ENCODE measurements around the gene CNGA2. TPM values are rescaled to one million over a fixed set of nuclear protein-coding genes. Genes with fewer than 3 reads are reported as not detected.

The CNGA2 gene
- total and polyA plus RNA-seq, 7 experiments from 2014 or later, result not detected

DNA sequence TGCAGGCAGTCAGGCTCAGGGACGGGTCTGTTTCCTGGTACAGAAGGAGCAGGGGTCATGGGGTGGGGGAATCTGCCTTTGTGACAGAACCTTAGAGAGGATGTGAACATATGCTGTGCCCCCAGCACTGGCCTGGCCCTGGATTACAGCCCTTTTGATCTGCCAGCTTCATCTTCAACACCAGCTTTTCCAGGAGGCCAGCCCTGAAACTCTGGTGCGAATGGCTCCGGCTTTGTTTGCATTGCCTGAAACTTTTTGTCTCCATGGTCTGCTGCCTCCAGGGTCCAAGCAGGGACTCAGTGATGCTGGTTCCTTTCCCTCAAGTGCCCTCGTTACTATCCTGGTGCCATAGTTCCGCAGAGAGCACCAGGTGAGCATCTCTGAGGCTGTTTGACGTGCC lies 2.1 kb downstream of the CNGA2 start:
- CTCF ChIA-PET, result no interaction called here
- no peak overlapping the region for H3K27ac Mint-ChIP-seq
- no peak for DNase-seq
- H3K4me1 Mint-ChIP-seq, result no peaks in the 10 kb centered on the region
- Histone ChIP-seq H3K9me3 (ENCODE audit: control insufficient read depth in 2 of 3, low read length in 3 of 3) (no peaks in the 10 kb centered on the region), H3K4me3 (ENCODE audit: low read length) (no peak overlapping the region), H3K36me3 (ENCODE audit: control insufficient read depth in 2 of 3, insufficient read depth in 3 of 3, low read length in 3 of 3) (no peaks in the 10 kb centered on the region), H3K4me1 (ENCODE audit: control insufficient read depth in 2 of 2, insufficient read depth in 2 of 2, low read length in 2 of 2) (no peaks in the 10 kb centered on the region), H3K27ac (ENCODE audit: low read depth, low read length) (no peak overlapping the region), H3K27me3 (ENCODE audit: control insufficient read depth in 2 of 2, insufficient read depth in 2 of 2, low read length in 2 of 2) (no peaks in the 10 kb centered on the region)
- H3K9me3 Mint-ChIP-seq, result peaks cover 0 to 1% (median 0%) of the 10 kb centered on the region in 11 donors
- POLR2A ChIA-PET, result no interaction called here
- intact Hi-C loops (cut with micrococcal nuclease), result no loop called here
- H3K4me3 Mint-ChIP-seq, result no peak overlapping the region
- no peak for ATAC-seq
- no peaks in the 10 kb centered on the region for H3K36me3 Mint-ChIP-seq
- H3K27me3 Mint-ChIP-seq, result peaks cover 0 to 11% (median 5%) of the 10 kb centered on the region in 5 donors

DNA sequence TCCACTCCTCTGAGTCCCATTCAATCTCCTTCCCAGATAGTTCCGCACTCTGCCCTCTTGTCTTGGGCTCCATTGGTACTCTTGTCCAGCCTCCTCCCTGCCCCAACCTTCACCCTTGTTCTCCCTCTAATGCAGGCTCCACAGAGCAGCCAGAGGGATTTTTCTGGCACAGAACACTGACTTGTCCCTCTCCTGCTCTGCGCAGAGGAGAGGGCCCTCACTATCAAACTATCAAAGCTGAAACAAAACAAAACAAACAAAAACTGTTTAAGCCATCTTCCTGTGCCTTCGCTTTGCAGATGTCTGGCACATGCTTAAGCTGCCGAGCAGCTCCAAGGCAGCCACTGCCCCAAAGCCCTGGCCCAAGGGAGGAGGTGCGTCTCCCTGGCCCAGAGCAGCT lies 2.9 kb downstream of the CNGA2 start:
- DNase-seq, result no peak
- Mint-ChIP-seq H3K4me1 (no peaks in the 10 kb centered on the region), H3K4me3 (no peak overlapping the region), H3K27ac (no peak overlapping the region), H3K27me3 (peaks cover 0 to 11% (median 0%) of the 10 kb centered on the region in 5 donors), H3K36me3 (no peaks in the 10 kb centered on the region), H3K9me3 (peaks cover 0 to 1% (median 0%) of the 10 kb centered on the region in 11 donors)
- no peak for ATAC-seq
- Histone ChIP-seq H3K4me3 (ENCODE audit: low read length) (no peak overlapping the region), H3K4me1 (ENCODE audit: control insufficient read depth in 2 of 2, insufficient read depth in 2 of 2, low read length in 2 of 2) (no peaks in the 10 kb centered on the region), H3K27me3 (ENCODE audit: control insufficient read depth in 2 of 2, insufficient read depth in 2 of 2, low read length in 2 of 2) (no peaks in the 10 kb centered on the region), H3K9me3 (ENCODE audit: control insufficient read depth in 2 of 3, low read length in 3 of 3) (no peaks in the 10 kb centered on the region), H3K36me3 (ENCODE audit: control insufficient read depth in 2 of 3, insufficient read depth in 3 of 3, low read length in 3 of 3) (no peaks in the 10 kb centered on the region), H3K27ac (ENCODE audit: low read depth, low read length) (no peak overlapping the region)
- ChIA-PET POLR2A (no interaction called here), CTCF (no interaction called here)
- intact Hi-C loops (cut with micrococcal nuclease), result no loop called here

DNA sequence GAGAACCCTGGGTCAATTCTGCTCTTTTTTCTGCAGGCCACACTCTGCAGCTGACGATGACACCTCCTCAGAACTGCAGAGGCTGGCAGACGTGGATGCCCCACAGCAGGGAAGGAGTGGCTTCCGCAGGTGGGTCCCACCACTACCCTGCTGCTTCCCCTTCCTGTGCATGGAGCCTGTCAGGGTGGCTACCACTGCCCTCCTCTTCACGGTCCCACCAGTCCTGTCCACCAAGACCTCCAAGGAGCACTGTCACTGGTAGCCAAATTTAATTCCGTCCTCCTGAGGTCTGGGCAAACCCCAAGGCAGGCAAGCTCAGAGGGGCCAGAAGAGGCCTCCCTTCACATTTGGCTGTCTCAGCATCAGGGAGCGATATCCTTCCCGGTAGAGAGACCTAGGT lies 4.2 kb downstream of the CNGA2 start:
- H3K4me1 Mint-ChIP-seq, result no peaks in the 10 kb centered on the region
- H3K27ac Mint-ChIP-seq, result no peak overlapping the region
- H3K9me3 Mint-ChIP-seq, result peaks cover 0 to 1% (median 0%) of the 10 kb centered on the region in 11 donors
- CTCF ChIA-PET, result no interaction called here
- no peaks in the 10 kb centered on the region for H3K9me3 ChIP-seq (ENCODE audit: control insufficient read depth in 2 of 3, low read length in 3 of 3)
- H3K27me3 Mint-ChIP-seq, result peaks cover 0 to 11% (median 0%) of the 10 kb centered on the region in 5 donors
- ATAC-seq, result no peak
- no peak for DNase-seq
- H3K27ac ChIP-seq (ENCODE audit: low read depth, low read length), result no peak overlapping the region
- no peaks in the 10 kb centered on the region for H3K4me1 ChIP-seq (ENCODE audit: control insufficient read depth in 2 of 2, insufficient read depth in 2 of 2, low read length in 2 of 2)
- H3K4me3 ChIP-seq (ENCODE audit: low read length), result no peak overlapping the region
- no peaks in the 10 kb centered on the region for H3K36me3 Mint-ChIP-seq
- intact Hi-C loops (cut with micrococcal nuclease), result no loop called here
- no peaks in the 10 kb centered on the region for H3K36me3 ChIP-seq (ENCODE audit: control insufficient read depth in 2 of 3, insufficient read depth in 3 of 3, low read length in 3 of 3)
- no peaks in the 10 kb centered on the region for H3K27me3 ChIP-seq (ENCODE audit: control insufficient read depth in 2 of 2, insufficient read depth in 2 of 2, low read length in 2 of 2)
- no peak overlapping the region for H3K4me3 Mint-ChIP-seq
- POLR2A ChIA-PET, result no interaction called here

DNA sequence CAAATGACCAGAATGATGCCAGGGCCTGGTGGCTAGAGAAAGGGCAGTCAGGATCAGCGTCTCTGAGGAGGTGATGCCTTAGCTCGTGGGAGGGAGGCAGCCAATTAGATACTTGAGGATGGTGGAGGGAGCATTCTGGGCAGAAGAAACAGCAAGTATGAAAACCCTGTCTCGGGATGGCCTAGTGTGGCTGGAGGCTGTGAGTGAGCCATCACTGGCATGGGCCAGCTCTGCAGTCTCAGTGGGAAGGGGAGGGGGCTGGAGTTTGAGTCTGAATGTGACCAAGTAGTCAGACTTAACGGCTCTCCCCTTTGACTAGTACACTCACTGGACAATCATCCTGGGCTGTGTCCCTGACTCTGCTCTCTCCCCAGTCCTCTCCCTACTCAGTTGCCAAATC lies 7.1 kb downstream of the CNGA2 start:
- Histone ChIP-seq H3K27ac (ENCODE audit: low read depth, low read length) (no peak overlapping the region), H3K36me3 (ENCODE audit: control insufficient read depth in 2 of 3, insufficient read depth in 3 of 3, low read length in 3 of 3) (no peaks in the 10 kb centered on the region), H3K27me3 (ENCODE audit: control insufficient read depth in 2 of 2, insufficient read depth in 2 of 2, low read length in 2 of 2) (no peaks in the 10 kb centered on the region), H3K9me3 (ENCODE audit: control insufficient read depth in 2 of 3, low read length in 3 of 3) (no peaks in the 10 kb centered on the region), H3K4me3 (ENCODE audit: low read length) (no peak overlapping the region), H3K4me1 (ENCODE audit: control insufficient read depth in 2 of 2, insufficient read depth in 2 of 2, low read length in 2 of 2) (no peaks in the 10 kb centered on the region)
- DNase-seq, result no peak
- H3K4me3 Mint-ChIP-seq, result no peak overlapping the region
- ATAC-seq, result no peak
- H3K27ac Mint-ChIP-seq, result no peak overlapping the region
- intact Hi-C loops (cut with micrococcal nuclease), result no loop called here
- CTCF ChIA-PET, result no interaction called here
- H3K9me3 Mint-ChIP-seq, result peaks cover 0 to 1% (median 0%) of the 10 kb centered on the region in 11 donors
- no peaks in the 10 kb centered on the region for H3K4me1 Mint-ChIP-seq
- H3K36me3 Mint-ChIP-seq, result no peaks in the 10 kb centered on the region
- peaks cover 0 to 5% (median 0%) of the 10 kb centered on the region in 5 donors for H3K27me3 Mint-ChIP-seq
- POLR2A ChIA-PET, result no interaction called here

DNA sequence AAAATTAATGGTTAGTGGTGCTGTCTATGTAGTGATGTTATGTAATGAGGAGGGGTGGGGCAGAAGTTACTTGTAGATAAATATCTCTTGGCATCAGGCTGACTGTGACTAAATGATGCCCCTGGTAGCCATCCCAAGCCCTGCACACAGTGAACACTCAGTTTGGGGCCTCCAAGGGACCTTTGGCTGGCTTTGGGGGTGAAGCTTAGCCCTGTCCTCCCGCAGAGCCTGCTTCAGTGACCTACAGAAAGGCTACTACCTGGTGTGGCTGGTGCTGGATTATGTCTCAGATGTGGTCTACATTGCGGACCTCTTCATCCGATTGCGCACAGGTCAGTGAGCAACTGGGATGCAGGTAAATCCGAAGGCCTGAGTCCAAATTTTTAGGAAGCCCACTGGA lies 7.8 kb downstream of the CNGA2 start:
- no peak overlapping the region for H3K27ac ChIP-seq (ENCODE audit: low read depth, low read length)
- DNase-seq, result no peak
- H3K27me3 Mint-ChIP-seq, result peaks cover 0 to 3% (median 0%) of the 10 kb centered on the region in 5 donors
- H3K4me1 Mint-ChIP-seq, result no peaks in the 10 kb centered on the region
- H3K36me3 Mint-ChIP-seq, result no peaks in the 10 kb centered on the region
- ATAC-seq, result no peak
- no peaks in the 10 kb centered on the region for H3K4me1 ChIP-seq (ENCODE audit: control insufficient read depth in 2 of 2, insufficient read depth in 2 of 2, low read length in 2 of 2)
- no peak overlapping the region for H3K27ac Mint-ChIP-seq
- H3K4me3 ChIP-seq (ENCODE audit: low read length), result no peak overlapping the region
- intact Hi-C loops (cut with micrococcal nuclease), result no loop called here
- ChIA-PET POLR2A (no interaction called here), CTCF (no interaction called here)
- H3K9me3 Mint-ChIP-seq, result peaks cover 0 to 1% (median 0%) of the 10 kb centered on the region in 11 donors
- H3K9me3 ChIP-seq (ENCODE audit: control insufficient read depth in 2 of 3, low read length in 3 of 3), result no peaks in the 10 kb centered on the region
- no peaks in the 10 kb centered on the region for H3K27me3 ChIP-seq (ENCODE audit: control insufficient read depth in 2 of 2, insufficient read depth in 2 of 2, low read length in 2 of 2)
- no peaks in the 10 kb centered on the region for H3K36me3 ChIP-seq (ENCODE audit: control insufficient read depth in 2 of 3, insufficient read depth in 3 of 3, low read length in 3 of 3)
- no peak overlapping the region for H3K4me3 Mint-ChIP-seq

DNA sequence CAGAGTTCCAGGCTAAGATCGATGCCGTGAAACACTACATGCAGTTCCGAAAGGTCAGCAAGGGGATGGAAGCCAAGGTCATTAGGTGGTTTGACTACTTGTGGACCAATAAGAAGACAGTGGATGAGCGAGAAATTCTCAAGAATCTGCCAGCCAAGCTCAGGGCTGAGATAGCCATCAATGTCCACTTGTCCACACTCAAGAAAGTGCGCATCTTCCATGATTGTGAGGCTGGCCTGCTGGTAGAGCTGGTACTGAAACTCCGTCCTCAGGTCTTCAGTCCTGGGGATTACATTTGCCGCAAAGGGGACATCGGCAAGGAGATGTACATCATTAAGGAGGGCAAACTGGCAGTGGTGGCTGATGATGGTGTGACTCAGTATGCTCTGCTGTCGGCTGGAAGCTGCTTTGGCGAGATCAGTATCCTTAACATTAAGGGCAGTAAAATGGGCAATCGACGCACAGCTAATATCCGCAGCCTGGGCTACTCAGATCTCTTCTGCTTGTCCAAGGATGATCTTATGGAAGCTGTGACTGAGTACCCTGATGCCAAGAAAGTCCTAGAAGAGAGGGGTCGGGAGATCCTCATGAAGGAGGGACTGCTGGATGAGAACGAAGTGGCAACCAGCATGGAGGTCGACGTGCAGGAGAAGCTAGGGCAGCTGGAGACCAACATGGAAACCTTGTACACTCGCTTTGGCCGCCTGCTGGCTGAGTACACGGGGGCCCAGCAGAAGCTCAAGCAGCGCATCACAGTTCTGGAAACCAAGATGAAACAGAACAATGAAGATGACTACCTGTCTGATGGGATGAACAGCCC lies 9.3 kb downstream of the CNGA2 start:
- Mint-ChIP-seq H3K27me3 (peaks cover 0 to 3% (median 0%) of the 10 kb centered on the region in 5 donors), H3K4me3 (no peak overlapping the region), H3K9me3 (no peaks in the 10 kb centered on the region), H3K27ac (no peak overlapping the region), H3K4me1 (no peaks in the 10 kb centered on the region), H3K36me3 (no peaks in the 10 kb centered on the region)
- no peaks in the 10 kb centered on the region for H3K9me3 ChIP-seq (ENCODE audit: control insufficient read depth in 2 of 3, low read length in 3 of 3)
- POLR2A ChIA-PET, result no interaction called here
- H3K36me3 ChIP-seq (ENCODE audit: control insufficient read depth in 2 of 3, insufficient read depth in 3 of 3, low read length in 3 of 3), result no peaks in the 10 kb centered on the region
- H3K4me3 ChIP-seq (ENCODE audit: low read length), result no peak overlapping the region
- CTCF ChIA-PET, result no interaction called here
- H3K27me3 ChIP-seq (ENCODE audit: control insufficient read depth in 2 of 2, insufficient read depth in 2 of 2, low read length in 2 of 2), result no peaks in the 10 kb centered on the region
- H3K4me1 ChIP-seq (ENCODE audit: control insufficient read depth in 2 of 2, insufficient read depth in 2 of 2, low read length in 2 of 2), result no peaks in the 10 kb centered on the region
- no peak for ATAC-seq
- intact Hi-C loops (cut with micrococcal nuclease), result no loop called here
- DNase-seq, result no peak
- H3K27ac ChIP-seq (ENCODE audit: low read depth, low read length), result no peak overlapping the region

DNA sequence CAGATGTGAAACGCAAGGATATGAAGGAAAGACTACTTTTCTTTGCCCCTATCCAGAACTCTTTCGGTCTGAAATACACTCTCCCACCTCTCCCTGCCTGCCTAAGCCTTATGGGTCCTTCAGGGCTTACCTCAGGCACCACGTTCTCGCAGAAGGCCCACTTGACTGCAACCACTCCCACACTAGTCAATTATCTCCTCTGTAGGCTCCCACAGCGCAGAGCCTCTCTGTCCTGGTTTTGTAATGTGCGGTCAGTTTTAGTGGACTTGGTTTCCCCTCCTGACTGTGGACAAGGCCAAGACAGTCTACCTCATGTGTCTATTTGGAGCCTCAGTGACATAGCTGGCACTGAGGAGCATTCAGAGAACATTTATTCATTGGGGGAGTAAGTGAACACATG lies 11.1 kb downstream of the CNGA2 start:
- H3K4me3 Mint-ChIP-seq, result no peak overlapping the region
- POLR2A ChIA-PET, result no interaction called here
- Histone ChIP-seq H3K4me3 (ENCODE audit: low read length) (no peak overlapping the region), H3K36me3 (ENCODE audit: control insufficient read depth in 2 of 3, insufficient read depth in 3 of 3, low read length in 3 of 3) (no peaks in the 10 kb centered on the region), H3K27ac (ENCODE audit: low read depth, low read length) (no peak overlapping the region), H3K27me3 (ENCODE audit: control insufficient read depth in 2 of 2, insufficient read depth in 2 of 2, low read length in 2 of 2) (no peaks in the 10 kb centered on the region), H3K9me3 (ENCODE audit: control insufficient read depth in 2 of 3, low read length in 3 of 3) (no peaks in the 10 kb centered on the region), H3K4me1 (ENCODE audit: control insufficient read depth in 2 of 2, insufficient read depth in 2 of 2, low read length in 2 of 2) (no peaks in the 10 kb centered on the region)
- no peak overlapping the region for H3K27ac Mint-ChIP-seq
- intact Hi-C loops (cut with micrococcal nuclease), result no loop called here
- no peak for DNase-seq
- H3K36me3 Mint-ChIP-seq, result no peaks in the 10 kb centered on the region
- ATAC-seq, result no peak
- no peaks in the 10 kb centered on the region for H3K4me1 Mint-ChIP-seq
- H3K27me3 Mint-ChIP-seq, result peaks cover 0 to 7% (median 2%) of the 10 kb centered on the region in 5 donors
- H3K9me3 Mint-ChIP-seq, result no peaks in the 10 kb centered on the region
- CTCF ChIA-PET, result no interaction called here
